ENCODE data around the gene CDC42BPB. TPM values are rescaled to one million over a fixed set of nuclear protein-coding genes. Genes with fewer than 3 reads are reported as not detected.

Gene CDC42BPB, protein sequence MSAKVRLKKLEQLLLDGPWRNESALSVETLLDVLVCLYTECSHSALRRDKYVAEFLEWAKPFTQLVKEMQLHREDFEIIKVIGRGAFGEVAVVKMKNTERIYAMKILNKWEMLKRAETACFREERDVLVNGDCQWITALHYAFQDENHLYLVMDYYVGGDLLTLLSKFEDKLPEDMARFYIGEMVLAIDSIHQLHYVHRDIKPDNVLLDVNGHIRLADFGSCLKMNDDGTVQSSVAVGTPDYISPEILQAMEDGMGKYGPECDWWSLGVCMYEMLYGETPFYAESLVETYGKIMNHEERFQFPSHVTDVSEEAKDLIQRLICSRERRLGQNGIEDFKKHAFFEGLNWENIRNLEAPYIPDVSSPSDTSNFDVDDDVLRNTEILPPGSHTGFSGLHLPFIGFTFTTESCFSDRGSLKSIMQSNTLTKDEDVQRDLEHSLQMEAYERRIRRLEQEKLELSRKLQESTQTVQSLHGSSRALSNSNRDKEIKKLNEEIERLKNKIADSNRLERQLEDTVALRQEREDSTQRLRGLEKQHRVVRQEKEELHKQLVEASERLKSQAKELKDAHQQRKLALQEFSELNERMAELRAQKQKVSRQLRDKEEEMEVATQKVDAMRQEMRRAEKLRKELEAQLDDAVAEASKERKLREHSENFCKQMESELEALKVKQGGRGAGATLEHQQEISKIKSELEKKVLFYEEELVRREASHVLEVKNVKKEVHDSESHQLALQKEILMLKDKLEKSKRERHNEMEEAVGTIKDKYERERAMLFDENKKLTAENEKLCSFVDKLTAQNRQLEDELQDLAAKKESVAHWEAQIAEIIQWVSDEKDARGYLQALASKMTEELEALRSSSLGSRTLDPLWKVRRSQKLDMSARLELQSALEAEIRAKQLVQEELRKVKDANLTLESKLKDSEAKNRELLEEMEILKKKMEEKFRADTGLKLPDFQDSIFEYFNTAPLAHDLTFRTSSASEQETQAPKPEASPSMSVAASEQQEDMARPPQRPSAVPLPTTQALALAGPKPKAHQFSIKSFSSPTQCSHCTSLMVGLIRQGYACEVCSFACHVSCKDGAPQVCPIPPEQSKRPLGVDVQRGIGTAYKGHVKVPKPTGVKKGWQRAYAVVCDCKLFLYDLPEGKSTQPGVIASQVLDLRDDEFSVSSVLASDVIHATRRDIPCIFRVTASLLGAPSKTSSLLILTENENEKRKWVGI (N-terminal part only)
- total RNA-seq = 165 TPM

DNA sequence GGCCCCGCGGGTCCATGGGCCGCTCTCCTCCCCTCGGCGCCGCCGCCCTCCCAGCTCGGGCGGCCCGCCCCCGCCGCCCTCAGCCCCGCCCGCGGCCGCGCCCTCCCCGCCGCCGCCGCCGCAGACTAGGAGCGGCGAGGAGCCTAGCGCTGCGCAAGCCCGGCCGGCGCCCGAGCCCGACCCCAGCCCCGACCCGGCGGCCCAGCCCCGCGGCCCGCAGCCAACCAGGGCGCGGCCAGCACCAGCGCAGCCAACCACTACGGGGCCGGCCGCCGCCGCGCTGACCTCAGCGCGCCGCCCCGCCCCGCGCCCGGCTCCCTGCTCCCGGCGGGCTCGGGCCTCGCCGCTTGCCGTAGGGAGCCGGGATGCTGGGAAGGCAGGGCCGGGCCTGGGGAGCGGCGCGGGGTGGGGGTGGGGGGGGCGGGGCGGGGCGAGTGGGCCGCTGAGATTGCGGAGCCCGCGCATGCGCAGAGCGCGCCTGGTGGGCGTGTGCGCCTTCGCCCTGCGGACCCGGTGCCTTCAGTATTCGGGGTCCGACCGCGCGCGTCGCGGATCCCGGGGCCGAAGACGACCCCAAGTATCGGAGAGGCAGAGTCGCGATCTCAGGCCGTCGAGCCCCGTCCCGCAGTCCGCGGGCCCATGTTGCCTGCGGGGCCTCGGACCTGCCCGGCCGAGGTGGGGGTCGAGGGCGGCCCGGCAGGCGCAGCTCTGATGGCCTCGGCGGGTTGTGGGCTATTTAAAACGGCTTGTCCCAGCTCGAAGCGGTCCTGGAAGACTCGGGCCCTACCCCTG is at the start of gene CDC42BPB:
Gene CDC42BPB (minus strand): TSS at position 178 of the 792 bp plus-strand sequence. CDS start 376 bp downstream, outside the sequence.
- DNase-seq (ENCODE audit: low spot score) = peak; percentile 90

DNA sequence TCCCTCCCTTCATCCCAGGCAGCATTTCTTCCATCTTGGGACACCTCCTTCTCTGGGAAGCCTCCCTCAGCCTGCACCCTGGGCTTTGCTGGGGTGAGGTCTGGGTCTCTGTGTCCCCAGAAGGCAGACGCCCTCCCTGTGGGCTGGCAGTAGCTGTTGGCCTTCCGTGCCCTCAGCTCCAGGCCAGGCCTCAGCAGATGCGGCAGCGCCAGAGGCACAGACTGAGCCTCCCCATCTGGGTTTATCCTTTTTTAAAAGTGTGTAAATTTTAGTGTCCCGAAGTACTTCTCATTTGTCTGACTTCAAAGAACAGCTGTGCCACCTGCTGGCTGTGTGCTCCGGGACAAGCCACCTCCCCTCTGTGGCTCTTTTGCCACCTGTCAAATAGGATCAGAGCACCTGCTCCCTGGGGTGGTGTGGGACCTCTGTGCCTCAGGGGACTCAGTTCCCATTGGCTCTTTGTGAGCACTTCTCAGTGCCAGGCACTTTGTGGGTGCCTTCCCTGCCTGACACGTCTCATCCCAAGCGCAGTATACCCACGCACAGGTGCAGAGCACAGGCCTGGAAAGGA is 48.3 kb upstream of the CDC42BPB start:
- DNase-seq (ENCODE audit: low spot score) = no peak

DNA sequence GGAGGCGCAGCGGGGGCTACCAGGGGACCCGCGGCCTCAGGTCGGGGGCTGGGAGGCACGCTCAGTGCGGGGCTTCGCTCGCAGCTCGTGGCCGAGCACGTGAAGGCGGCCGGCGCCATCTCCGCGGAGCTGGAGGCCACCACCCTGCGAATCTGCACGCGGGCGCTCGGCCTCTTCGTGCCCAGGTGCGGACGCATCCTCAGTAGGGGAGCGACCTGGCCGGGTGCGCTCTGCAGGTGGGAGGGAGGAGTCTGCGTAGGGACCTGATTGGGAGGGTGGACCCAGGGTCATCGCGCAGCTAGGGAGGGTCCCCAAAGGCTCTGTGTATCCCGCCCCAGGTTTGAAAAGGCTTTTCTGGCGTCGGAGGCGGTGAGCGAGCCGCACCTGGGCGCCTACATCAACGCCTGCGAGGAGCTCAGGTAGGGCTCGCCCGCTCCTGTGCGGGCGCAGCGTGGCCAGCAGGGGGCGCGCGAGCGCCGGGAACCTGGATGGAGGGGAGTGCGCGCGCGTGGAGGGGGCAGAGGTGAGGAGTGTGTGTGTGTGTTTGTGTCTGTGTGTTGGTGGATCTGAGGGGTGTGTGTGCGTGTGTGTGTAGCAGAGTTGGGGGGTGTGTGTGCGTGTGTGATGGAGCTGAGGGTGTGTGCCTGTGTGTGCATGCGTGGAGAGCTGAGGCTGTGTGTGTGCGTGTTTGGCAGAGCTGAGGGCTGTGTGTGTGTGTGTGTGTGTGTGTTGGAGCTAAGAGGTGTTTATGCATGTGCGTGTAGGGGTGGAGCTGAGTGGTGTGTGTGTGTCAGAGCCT is 47.5 kb upstream of the CDC42BPB start:
- peak; percentile 70 for DNase-seq (ENCODE audit: low spot score)

DNA sequence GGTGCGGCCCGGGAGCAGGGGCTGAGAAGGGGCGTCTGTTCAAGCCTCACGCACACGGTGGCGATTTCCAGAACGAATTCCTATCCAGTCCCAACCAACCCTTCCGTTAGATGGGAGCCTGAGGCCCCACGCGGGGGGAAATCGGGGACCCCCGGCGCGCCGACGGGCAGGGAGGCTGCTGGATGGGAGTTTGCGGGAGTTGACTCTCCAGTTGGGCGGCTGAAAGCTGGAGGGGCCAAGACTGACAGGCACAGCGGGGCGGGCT is 47.0 kb upstream of the CDC42BPB start:
- DNase-seq (ENCODE audit: low spot score) = no peak

DNA sequence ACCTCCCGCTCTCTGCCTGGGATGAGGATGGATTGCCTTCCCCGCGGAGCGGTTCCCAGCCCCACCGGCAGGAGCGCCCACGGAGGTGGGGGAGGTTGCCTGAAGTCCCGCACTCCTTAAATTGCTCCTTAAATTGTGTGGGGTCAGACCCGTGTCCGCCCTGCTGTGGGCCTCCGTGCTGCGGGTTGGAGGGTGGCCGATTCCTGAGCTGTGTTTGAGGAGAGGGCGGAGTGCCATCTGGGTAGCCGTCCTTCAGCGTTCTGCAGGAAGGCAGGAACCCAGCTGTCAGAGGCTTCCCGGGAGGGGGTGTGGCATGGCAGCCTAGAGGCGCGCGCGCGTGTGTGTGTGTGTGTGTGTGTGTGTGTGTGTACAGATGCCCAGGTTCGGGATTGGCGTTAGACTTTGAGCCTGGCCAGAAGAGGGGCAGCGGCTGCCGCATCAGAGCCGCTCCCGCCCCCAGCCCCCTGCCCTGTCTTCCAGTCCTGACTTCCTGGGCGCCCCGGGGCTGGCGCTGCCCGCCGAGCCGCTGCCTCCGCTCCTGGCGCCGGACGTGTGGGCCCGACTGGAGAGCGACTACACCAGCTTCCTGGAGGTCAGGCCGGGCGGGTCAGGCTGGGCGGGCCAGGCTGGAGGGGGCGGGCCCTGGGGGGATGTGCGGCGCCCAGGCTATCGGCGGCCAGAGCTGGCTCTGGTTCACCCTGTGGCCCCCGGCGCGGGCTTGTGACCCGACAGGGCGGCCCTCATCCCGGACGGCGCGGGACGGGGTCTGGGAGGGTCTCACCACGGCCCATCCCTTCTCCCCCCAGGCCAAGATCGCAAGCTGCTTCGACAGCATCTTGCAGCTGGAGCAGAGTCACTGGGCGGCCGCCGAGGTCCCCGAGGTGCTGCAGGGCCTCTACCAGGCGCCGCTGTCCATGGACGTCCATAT is 46.4 kb upstream of the CDC42BPB start:
- DNase-seq (ENCODE audit: low spot score) = peak; percentile 72

DNA sequence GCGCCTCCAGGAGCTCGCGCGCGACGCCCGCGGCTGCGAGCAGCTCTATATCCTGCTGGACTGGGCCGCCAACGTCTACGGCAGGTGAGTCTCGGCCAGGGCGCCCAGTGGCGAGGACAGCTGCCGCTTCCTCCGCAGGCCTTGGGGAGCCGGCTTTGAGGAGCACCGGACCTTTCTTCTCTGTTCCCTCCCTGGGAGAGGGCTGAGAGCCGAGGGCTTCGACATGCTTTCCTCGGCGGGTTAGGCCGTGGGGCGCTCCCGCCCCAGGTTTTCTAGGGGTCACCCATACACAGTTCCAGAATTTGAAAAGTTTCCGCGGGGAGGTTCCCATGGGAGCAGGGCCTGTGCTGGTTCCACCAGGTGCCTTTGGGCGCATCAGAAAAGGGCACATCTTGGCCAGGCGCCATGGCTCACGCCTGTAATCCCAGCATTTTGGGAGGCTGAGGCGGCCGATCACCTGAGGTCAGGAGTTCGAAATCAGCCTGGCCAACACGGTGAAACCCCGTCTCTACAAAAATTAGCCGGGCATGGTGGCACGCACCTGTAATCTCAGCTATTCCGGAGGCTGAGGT is 45.4 kb upstream of the CDC42BPB start:
- DNase-seq (ENCODE audit: low spot score) = no peak

DNA sequence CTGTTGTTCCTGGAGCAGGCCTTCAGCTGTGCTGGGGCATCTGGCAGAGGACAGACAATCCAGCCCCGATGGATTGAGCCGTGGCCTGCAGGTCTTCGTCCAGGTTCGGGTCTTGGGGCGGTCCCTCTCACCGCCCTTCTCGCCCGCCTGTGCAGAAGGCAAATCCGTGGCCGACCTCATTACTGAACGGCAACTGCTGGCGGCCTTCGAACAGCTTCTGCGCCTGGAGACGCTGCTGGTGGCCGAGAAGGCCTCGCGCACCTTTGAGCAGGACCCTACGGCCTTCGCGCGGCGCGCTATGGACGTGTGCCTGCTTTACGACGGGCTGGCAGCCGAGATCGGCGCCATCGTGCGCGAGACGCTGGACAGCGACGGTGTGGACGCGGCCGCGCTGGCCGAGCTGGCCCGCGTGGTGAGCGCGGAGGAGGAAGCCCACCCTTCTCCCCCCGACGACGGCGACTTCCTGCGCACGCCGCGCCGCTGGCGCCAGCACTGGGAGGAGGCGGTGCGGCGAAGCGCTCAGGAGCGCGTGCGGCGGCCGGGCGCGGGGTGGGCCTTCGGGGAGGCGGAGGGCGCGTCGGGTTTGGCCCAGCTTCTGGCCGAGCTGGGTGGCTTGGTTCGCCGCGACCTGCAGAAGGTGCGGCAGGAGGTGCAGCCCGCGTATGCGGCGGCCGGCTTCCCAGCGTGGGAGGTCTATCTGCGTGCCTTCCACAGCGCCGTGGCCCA is 44.8 kb upstream of the CDC42BPB start:
- DNase-seq (ENCODE audit: low spot score) = no peak

DNA sequence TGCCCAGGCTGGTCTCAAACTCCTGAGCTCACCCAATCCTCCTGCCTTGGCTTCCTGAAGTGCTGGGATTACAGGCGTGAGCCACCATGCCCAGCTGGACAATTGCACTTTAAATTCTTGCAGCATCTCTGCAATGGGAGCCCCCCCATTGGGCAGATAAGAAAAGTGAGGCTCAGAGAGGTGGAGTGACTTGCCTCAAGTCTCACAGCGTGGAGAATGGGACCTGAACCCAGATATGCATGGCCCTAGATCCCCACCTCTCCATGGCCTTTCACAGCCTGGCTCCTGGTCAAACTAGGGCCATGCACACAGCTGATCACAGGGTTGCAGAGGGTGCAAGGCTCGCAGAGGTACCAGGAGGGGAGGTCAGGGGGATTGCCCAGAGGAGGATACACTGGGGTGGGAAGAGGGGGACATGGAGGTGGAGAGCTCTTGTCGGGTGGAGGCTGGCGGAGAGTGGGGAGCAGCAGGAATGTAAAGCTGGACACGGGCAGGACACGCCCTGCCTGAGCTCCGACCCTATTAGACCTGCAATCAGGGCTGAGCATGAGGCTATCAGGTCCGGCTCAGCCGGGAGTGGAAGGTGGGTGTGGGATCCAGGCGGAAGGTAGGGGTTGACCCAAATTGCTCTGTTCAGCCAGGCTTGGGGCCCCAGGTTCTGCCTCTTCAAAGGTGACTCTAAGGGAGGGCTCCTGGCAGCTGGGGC is 44.1 kb upstream of the CDC42BPB start:
- DNase-seq (ENCODE audit: low spot score) = no peak

DNA sequence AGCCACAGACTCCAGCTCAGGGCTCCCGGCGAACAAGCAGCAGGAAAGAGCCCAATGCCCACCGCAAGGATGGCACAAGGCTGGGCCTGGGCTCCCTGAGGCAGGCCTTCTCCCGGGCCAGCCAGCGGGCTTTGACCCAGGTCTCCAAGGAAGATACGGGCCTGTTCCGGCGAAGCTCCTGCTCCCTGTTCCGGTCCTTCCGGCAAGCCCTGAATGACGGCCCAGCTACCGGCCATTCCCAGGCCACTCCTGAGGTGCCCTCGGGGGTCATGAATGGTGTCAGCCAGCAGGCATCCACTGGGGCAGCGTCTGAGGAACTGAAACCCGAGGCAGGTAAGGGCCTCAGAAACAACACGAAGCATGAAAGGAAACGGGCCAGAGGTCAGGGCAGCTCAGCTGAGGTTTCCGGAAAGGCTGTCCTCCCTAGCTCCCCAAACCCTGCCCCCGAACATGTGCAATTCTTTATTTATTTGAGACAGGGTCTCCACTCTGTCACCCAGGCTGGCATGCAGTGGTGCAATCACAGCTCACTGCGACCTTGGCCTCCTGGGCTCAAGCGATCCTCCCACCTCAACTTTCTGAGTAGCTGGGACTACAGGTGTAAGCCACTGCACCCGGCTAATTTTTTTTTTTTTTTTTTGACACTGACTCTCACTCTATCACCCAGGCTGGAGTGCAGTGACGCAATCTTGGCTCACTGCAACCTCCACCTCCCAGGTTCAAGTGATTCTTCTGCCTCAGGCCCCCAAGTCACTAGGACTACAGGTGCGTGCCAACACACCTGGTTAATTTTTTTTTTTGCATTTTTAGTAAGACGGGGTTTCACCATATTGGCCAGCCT is 43.2 kb upstream of the CDC42BPB start:
- no peak for DNase-seq (ENCODE audit: low spot score)

DNA sequence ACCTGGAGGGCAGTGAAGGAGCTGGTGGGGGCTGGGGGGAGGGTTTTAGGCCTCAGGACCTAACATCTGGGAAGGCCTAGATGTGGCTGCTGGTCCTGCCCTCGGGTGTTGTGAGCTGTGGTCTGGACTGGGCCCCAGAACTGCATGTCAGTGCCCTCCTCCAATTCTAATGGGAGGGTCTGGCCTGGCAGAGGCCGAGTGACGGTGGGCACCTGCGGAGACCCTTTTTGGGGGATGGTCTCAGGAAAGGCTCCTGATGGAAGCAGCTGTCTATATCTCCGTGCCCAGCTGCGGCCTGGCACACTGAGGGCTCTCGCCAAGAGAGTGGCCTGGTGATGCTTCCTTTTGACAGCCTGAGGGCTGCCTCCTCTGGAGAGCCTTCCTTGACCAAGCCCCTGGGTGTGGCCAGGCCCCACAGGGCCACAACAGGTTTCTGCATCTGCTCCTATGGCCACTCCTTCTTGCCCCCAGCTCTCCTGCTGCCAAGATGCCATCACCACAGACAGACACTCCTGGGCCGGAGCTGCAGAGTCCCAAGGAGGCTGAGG is 42.5 kb upstream of the CDC42BPB start:
- no peak for DNase-seq (ENCODE audit: low spot score)

DNA sequence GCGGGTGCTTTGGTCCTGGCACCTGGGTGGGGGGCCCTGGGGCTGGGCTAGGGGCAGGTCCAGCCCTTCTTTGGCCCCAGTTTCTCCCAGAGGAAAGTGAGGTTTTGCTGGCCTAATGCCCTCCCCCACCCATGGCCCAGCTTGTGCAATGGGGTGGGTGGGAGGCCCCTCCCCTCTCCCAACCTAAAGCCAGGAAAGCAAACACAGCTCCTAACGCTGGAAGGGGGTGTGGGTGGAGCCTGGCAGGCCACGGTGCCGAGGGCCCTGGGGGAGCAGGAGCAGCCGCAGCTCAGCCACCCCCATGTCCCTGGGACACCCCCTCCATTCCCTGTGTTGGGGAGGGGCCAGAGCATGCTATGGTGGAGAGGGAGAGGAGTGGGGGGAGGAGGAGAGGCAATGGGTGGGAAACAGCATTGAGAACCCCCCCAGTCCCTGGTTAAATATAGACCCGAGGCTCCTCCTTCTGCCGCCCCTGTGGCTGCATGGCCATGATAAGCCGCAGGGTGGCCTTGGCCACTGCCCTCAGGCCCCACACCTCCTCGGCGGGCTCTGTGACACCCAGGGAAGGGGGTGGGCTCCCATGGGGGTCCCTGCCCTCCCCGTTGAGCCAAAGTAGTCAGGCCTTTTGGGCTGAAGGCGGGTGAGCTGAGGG is 41.9 kb upstream of the CDC42BPB start:
- no peak for DNase-seq (ENCODE audit: low spot score)

DNA sequence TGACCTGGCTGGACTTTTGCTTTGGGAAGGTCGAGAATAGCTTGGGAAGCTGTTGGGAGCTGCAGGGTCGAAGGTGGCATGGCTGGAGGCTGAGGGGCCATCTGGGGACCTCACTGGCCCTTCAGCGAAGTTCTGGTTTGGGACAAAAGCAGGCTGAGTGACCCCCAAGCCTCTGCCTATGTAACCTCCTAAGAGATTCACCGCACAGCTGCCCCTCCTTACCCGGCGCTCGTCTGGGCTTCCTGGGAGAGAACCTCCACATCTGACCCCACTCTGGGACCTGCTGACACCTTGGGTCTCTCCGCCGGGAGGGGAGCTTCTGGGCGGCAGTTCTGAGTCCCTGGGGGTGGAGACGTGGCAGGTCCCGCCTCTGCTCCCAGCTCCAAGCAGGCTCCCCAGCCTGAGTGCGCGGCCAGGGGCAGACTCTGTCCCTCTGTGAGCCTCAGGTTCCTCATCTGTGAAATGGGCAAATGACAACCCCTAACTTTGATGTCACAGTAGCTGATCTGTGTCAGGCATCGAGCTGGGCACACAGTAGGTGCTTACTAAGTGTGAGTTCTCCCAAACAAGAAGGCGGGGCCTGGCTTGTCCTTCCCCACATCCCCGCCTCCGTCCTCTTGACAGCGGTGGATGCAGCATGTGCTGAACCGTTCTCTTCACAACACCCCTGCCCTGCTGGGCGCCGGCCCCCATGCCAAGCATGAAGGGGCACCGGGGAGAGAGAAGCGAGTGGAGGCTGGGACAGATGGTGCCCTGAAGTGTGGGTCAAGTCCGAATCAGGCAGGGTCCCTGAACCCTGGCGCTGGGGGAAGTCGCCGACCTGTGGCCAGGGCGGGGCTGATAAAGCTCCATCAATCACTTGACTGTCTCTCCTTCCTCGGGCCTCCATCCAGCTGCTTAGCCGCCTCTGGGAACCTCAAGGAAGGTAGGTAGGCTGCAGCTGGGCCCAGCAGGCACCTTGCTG is 40.9 kb upstream of the CDC42BPB start:
- no peak for DNase-seq (ENCODE audit: low spot score)

DNA sequence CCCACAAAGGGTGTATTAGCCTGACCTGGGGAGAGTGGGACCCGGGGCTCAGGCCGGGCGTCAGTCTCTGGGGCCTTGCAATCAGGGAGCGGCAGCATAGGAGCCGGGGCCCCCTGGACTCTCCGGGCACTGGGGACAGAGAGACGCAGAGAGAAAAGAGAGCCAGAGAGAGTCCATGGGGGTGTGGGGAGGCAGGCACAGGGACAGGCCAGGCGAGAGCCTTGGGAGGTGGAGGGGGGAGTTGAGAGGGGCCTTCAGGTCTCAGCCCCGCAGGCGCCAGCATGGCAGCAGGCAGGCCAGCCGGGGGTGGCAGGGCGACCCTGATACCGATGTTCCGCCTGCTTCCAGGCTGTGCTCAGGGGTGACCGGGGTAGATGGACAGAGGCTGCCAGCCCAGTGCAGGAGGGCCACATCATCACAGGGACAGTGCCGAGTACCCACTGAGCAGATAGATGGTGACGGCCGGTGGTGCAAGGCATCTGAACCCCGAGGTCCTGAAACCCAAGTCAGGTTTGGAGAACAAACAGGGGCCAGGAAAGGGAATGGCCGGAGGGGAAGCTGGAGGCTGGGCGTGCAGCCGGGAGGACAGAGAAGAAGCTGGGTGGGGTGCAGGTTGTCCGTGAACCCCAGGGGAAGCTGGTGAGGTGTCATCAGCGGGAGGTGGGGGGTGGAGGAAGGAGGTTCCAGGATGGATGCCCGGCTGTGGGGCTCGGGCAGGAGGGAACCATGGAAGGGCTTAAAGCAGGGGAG is 40.1 kb upstream of the CDC42BPB start:
- no peak for DNase-seq (ENCODE audit: low spot score)

DNA sequence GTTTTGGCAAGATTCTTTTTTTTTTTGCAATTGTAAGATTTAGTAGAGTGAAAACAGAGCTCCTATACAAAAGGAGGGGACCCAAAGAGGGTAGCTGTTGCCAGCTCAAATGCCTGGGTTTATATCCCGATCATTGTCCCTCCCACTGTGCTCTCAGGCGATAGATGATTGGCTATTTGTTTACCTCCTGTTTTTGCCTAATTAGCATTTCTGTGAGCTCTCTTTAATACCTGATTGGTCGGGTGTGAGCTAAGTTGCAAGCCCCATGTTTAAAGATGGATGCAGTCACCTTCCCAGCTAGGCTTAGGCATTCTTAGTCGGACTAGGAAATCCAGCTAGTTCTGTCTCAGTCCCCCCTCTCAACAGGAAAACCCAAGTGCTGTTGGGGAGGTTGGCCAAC is 39.0 kb upstream of the CDC42BPB start:
- no peak for DNase-seq (ENCODE audit: low spot score)
